ENCODE results near the gene IFFO2. TPM values are rescaled to one million over a fixed set of nuclear protein-coding genes. Genes with fewer than 3 reads are reported as not detected.

The IFFO2 gene
- total and polyA plus RNA-seq, 2 of the 13 experiments (the other 11 are each of a cell fraction or from before 2014, with no cell fraction given), result 7.3 to 16.7 TPM

GRCh38 chr1:18900303-18900841, 56.1 kb downstream of the IFFO2 start (continued):
- TF ChIP-seq YEATS2 (CRISPR knock-in tag; IDR thresholded peaks at IDR 0.05; ENCODE audit: borderline replicate concordance), result peak; percentile 43; the same call in 1 of the 2 replicates
- TF ChIP-seq ETS1 (CRISPR knock-in tag; IDR thresholded peaks at IDR 0.05), result no peak
- no peak for TF ChIP-seq ZNF740 (CRISPR knock-in tag; IDR thresholded peaks at IDR 0.05)
- TF ChIP-seq BRCA1 (CRISPR knock-in tag; IDR thresholded peaks at IDR 0.05), result no peak
- no peak for TF ChIP-seq PTBP1 (IDR thresholded peaks at IDR 0.05; ENCODE audit: low read depth, low read length, poor library complexity, severe bottlenecking)
- TF ChIP-seq BATF2 (CRISPR knock-in tag; IDR thresholded peaks at IDR 0.05), result no peak
- TF ChIP-seq BHLHE40 (IDR thresholded peaks at IDR 0.05; ENCODE audit: low read length), result peak; percentile 41; the same call in 1 of the 2 replicates
- no peak for TF ChIP-seq MBNL3 (CRISPR knock-in tag; conservative IDR thresholded peaks at IDR 0.05)
- TF ChIP-seq PRPF4 (IDR thresholded peaks at IDR 0.05; ENCODE audit: low read depth, low read length, poor library complexity, severe bottlenecking), result no peak
- no peak for TF ChIP-seq NKX3-1 (CRISPR knock-in tag; IDR thresholded peaks at IDR 0.05)
- TF ChIP-seq ZFP37 (CRISPR knock-in tag; IDR thresholded peaks at IDR 0.05; ENCODE audit: borderline replicate concordance), result 0 out of 2 replicates have a peak, but pooled peaks have one; percentile 24
- TF ChIP-seq MTF2 (CRISPR knock-in tag; IDR thresholded peaks at IDR 0.05; ENCODE audit: borderline replicate concordance), result no peak
- peak; percentile 54 for TF ChIP-seq TBL1XR1 (IDR thresholded peaks at IDR 0.05; ENCODE audit: borderline replicate concordance, low read length, partially characterized antibody)
- TF ChIP-seq SRSF9 (IDR thresholded peaks at IDR 0.05; ENCODE audit: borderline replicate concordance, insufficient read depth, low read depth, low read length, poor library complexity, severe bottlenecking), result no peak
- no peak for TF ChIP-seq GFI1 (CRISPR knock-in tag; IDR thresholded peaks at IDR 0.05; ENCODE audit: borderline replicate concordance)
- TF ChIP-seq ZNF350 (CRISPR knock-in tag; IDR thresholded peaks at IDR 0.05; ENCODE audit: borderline replicate concordance, low read depth), result no peak
- TF ChIP-seq KLF12 (CRISPR knock-in tag; IDR thresholded peaks at IDR 0.05; ENCODE audit: borderline replicate concordance), result no peak
- no peak for TF ChIP-seq ZNF567 (CRISPR knock-in tag; IDR thresholded peaks at IDR 0.05; ENCODE audit: borderline replicate concordance)
- TF ChIP-seq ZMYM2 (CRISPR knock-in tag; IDR thresholded peaks at IDR 0.05), result no peak
- 0 out of 2 replicates have a peak, but pooled peaks have one; percentile 45 for TF ChIP-seq HBP1 (CRISPR knock-in tag; IDR thresholded peaks at IDR 0.05; ENCODE audit: low read depth)
- TF ChIP-seq ZNF850 (CRISPR knock-in tag; conservative IDR thresholded peaks at IDR 0.05), result no peak
- 0 out of 2 replicates have a peak, but pooled peaks have one; percentile 21 for TF ChIP-seq HMG20B (CRISPR knock-in tag; conservative IDR thresholded peaks at IDR 0.05)
- TF ChIP-seq ZNF547 (CRISPR knock-in tag; IDR thresholded peaks at IDR 0.05), result no peak
- no peak for TF ChIP-seq NFE2L1 (CRISPR knock-in tag; IDR thresholded peaks at IDR 0.05; ENCODE audit: borderline replicate concordance)
- 0 out of 2 replicates have a peak, but pooled peaks have one; percentile 15 for TF ChIP-seq POLR2AphosphoS5 (IDR thresholded peaks at IDR 0.05; ENCODE audit: low read depth, low read length)
- TF ChIP-seq ZNF367 (CRISPR knock-in tag; IDR thresholded peaks at IDR 0.05; ENCODE audit: borderline replicate concordance), result no peak
- TF ChIP-seq ZNF572 (CRISPR knock-in tag; IDR thresholded peaks at IDR 0.05), result no peak
- TF ChIP-seq KLF9 (CRISPR knock-in tag; IDR thresholded peaks at IDR 0.05; ENCODE audit: low read depth), result no peak
- TF ChIP-seq REPIN1 (CRISPR knock-in tag; IDR thresholded peaks at IDR 0.05; ENCODE audit: borderline replicate concordance, low read depth), result no peak
